Cortex of kidney (tissue), 1 donor: ENCODE results near the gene ITPK1.

Experiments used
- DNase-seq: peaks from one replicate; lab custom pipeline; 2025; lab: John Stamatoyannopoulos, UW

ITPK1 gene

DNA sequence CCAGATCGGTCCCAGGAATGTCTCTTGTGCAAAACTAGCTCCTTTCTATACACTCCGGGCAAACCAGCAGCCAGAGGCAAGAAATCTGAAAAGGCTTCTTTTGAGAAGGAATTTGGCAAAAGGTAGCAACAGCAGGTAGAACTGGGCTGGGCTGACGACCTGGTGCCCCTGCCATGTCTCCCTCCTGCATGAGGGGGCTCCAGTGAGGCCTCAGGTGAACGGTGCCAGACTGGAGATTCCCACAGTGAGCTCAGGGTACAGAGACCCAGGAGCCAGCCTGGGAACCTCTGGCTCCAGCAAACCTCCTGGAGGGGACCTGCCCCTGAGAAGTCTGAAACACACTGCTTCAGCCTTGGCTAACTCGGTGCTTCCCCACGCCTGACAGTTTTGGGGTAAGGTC, 10.8 kb downstream of the ITPK1 start:
- no peak for DNase-seq

DNA sequence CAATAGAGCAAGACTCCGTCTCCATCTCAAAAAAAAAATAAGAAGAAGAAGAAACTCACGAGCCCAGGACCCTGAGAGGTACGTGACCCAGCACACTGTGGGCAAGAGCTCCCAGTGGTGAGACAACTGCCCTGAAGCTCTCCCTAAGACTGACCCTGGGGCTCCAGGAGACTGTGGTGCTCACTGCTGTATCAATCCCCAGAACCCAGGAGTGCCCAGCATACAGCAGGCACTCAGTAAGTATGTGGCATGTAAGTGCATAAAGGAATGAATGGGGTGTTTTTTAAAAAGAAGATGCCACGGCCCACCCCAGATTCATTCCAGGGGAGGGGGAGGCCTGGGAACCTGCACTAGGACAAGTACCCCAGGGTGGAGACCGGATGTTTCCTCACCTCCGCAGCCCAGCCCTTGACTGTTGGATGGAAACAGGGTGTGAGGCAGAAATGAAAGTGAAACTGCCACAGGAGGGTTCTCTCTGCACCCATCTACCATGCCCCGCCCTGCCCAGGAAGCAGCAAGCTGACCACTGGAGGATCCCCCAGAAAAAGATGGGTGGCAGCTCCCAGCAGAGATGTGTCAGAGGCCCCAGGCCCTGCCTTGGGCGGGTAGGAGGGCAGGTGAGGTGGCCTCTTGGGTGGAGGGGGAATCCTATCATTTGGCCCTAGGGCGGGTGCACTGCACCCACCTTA, 12.2 kb downstream of the ITPK1 start:
- DNase-seq, result no peak

DNA sequence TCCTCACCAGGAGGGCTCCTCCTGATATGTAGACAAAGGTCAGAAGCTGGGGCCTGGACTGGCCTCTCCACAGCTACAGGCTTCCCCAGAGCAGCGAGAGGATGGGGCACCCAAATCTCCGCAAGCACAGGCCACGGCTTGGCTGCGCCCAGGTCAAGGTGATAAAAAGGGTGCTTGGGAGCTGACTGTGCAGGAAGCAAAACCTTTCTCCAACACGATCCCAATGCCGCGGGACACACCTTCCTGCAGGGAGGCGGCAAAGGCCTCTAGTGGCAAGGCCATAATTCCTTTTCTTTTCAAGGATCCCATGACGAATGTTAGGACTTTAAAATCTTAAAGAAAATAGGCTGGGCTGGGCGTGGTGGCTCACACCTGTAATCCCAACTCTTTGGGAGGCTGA, 13.6 kb downstream of the ITPK1 start:
- no peak for DNase-seq

DNA sequence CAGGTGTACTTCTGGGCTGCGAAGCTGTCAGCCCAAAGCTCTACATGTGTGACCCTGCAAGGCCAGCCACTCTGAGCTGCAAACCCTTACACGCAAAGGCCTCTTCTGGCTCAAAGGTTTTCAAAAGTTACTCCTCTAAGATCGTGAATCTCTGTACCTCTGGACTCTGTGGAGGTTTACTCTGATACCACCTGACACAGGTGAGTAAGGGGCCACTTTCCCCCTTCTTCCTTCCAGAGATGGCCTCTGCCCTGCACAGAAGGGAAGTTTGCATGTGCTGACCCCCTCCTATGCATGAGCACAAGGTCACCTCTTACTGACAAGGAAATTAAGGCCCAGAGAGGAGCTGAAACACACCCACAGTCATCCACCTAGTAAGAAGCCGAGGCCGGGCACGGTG, 14.5 kb downstream of the ITPK1 start:
- no peak for DNase-seq

DNA sequence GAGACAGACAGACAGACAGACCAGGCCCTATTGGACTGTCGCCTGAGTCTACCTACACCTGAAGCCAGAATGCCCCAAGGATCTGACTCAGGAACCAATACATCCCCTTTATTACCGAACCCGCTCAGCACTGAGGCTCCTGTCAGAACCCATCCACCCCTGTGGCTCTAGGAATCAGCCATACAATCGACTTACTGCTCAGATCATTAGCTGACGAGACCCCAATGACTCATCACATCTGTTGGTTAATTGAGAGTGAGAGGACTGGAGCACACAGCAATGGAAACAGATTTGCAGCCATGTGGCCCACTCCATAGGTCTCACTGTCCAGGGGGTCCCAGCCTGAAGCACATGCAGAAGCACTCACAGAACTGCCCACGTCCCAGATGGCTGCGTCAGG, 15.2 kb downstream of the ITPK1 start:
- DNase-seq, result no peak

DNA sequence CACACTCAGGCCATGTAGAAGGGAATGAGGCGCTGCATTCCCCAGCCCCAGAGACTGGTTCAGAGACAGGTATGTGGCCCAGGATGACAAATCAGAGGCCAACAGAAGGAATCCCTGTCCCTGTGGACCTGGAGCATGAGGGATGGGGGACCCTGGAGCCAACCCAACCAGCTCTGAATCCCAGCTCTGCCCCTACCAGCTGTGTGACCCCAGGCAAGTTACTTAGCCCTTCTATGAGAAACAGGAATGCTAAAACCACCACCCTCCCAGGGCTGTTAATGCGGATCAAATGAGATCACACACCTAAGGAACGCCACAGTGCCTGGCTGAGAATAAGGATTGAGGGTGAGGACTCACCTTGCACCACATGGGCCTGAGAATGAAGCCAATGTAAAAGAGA, 15.6 kb downstream of the ITPK1 start:
- no peak for DNase-seq

DNA sequence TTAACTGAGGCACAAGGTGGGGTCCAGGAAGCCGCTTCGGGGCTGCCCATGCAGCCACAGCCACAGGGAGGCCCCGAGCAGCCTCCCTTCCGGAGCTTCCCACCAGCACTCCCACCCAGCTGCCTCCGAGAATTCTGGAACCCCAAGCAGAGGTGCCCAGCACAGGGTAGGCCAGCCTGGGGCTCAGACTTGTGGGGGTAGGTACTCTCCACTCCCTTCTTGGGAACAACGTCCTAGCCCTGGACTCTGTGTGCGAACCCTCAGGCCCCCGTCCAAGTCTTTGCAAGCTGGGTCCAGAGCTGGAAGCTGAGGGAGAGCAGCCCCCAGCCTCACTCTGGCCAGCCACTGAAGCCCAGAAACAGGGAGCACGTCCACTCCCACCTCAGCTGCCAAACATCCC, 16.1 kb downstream of the ITPK1 start:
- DNase-seq, result no peak

DNA sequence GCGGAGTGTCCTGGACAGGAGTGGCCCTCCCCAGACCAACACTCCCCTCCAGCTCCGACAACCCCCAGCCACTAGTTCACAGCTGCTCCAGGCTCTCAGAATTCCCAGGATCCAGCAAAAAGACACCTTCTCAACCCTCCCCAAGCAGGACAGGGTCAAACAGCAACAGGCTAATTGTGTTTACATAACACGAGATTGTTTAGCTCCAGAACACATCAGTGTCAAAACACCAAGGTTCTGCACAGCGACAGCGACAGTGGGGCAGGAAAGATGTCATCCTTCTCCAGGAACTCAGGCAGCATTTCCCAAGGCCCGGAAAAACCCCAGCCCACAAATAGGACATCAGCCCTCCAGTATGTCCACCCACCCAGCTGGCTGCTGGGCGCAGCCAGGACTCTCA, 16.5 kb downstream of the ITPK1 start:
- no peak for DNase-seq

DNA sequence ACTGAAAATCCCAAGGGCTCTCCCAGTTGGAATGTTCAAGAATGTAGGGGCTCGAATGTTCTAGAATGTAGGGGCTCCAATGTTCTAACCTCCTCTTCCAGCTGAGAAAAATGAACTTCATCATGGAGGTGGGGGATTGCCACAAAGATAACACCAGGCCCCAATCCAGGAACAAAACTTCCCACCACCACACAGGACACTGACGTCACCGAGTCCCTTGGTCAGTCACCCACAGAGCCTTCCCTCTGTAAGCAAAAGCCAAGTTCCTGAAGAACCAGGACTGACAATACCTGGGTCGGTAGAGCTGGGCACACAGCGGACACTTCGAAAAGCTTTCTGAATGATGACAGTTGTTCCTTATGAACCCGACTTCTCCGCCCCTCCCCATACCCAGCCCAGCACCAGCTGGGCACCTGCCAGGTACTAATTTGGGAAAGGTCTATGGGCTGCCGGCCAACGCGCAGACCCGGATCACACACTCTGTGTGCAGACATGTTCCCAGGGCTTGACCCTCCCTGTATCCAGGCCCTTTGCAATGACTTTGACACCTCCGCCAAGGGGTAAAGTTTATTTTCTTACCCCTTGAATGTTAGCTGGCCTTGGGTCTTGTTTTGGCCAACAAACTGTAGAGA, 18.9 kb downstream of the ITPK1 start:
- DNase-seq, result no peak

DNA sequence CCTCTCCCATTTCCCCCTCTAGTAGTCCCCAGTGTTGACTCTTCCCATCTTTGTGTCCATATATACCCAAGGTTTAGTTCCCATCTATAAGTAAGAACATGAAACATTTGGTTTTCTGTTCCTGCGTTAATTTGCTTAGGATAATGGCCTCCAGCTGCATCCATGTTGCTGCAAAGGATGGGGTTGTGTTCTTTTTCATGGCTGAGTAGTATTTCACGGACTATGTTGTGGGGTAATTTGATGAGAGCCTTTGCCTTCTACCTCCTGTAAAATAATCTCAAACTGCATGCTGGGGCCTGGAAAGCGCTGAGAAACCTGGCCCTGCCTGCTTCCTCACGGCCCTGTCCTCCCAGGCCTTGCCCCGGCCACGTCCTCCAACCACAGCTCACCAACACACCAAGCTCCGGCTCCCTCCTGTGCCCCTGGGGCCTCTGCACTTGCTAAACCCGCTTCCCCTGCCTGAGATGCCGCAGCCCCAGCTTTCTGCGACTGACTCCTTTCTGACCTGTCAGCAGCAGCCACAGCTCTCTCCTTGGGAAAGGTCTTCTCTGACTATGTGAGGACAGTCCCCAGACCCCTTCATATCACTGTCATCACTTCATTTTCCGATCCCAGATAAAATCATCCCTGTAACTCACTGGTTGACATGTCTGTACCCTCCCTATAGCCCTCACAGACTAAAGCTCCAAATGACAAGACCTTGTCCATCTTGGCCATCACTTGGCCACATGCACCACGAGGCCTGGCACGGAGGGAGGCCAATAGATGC, 19.8 kb downstream of the ITPK1 start:
- no peak for DNase-seq

DNA sequence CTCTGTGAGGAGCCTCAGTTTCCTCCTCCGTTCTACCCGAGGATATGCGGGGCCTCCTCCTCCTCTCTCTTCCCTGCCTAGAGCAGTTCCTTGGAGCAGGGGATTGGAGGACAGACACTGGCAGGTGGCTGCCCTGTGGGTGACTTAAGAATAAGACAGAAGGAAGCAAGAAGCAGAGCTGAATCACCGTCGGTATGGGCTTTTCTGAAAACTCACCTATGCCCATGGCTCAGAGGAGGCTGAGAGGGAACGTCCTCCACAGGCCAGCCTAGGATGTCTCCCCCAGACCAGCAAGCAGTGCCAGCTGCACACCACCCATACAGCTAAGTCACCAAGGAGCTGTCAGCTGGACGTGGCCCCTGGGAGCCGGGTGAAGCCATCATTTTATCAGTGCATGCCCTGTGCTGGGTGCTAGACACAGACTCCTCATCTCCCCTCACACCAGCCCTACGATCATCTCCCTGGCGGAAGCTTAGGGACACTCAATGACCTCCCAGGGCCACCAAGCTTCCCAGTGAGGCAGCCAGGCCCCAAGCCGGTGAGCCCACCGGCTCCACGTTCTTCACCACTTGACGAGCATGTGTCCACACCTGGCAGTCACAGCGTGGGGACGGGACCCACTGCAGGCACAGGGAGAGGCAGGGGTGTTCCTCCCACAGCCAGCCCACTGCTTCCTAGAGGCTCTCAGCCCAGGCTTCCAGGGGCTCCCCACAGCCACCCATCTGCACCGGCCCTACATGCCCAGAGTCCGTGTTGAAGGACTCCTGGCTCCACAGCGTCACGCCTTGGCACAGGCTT, 21.4 kb downstream of the ITPK1 start:
- DNase-seq, result no peak

DNA sequence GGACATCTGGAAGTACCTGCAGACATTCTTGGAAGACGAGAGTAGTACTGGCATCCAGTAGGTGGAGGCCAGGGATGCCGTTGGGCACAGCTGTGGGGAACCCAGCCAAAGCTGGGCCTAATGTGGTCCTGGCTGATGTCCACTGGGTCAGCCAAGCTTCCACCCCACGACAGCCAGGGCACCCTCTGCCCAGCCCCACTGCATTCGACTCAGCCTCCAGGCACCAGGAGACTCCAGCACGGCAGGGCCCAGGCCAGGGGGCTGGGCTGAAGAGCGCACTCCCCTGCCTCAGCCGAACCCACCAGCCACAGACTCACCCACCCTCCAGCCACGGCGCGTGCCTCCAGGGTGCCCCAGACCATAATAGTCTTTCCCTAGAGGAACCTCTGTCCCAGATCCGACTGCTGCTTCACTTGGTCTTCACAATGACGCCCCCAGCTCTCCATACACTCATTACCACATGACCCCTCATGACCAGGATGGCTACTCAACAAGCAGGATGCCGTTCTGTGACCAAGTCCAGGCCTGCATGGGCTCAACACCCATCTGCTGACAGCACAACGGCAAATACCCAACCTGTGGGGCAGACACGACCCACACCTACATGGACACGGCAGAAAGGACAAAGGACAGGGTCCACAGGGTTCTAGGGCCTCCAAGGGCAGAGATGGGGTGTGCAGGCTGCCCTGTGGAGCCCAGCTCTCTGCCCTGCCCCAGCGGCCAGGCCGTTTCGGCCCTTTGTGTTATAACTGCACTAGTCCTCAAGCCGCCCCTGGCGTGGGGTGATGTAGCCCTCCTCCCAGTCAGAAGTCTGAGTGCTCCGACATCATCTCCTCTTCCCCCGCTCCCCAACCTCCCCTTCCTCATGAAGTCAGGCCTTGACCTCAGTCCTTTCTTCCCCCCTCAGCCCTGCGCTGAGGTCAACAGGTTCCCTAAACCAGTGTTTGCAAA, 22.8 kb downstream of the ITPK1 start:
- no peak for DNase-seq

DNA sequence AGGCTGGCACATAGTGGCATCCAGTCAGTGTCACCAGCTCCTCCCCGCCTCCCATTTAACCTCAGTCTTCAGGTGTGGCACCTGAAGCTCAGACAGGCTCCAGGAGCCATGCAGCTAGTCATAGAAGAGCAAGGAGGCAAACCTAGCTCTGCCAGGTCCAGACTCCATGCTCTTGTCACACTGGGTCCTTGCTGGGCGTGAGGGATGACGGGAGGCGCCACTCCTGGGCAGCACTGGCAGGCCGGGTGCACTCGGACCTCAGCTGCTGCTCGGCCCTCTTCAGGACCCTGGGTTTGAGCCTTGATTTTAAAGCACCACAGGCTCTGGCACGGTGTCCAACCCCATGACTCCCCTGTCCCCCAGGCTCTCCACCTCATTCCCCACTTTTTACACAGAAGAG, 24.1 kb downstream of the ITPK1 start:
- no peak for DNase-seq

DNA sequence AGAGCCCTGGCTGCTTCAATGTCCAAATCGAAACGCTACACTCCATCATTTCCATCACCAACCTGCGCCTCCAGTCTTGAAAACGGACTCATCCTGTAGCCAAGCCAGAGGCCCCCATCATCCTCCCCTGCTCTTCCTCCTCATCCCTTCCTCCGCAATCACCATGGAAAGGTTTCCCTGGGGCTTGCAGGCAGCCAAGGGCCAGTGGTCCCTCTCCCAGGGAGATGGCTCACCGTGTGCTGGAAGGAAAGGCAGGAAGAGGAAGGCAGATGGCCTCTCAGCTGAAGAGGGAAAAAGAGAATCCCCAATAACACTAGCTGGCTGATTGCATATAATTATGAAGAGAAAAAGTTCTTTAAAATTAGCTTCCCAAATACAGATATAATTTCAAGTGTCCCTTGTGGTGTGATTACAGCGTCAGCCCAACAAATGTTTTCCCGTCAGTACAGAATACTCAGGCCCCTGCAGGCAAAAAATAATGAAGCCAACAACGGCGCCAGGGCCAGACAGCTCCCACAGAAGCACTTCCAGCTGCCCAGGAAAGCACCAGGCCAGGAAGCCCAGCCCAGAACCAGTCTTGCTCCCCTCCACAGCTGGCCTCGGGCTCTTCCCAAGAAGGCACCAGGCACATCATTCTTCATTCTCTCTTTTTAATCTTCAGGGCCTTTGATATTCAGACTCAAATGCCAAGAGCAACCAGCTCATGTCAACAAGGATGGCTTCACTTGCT, 24.7 kb downstream of the ITPK1 start:
- no peak for DNase-seq

DNA sequence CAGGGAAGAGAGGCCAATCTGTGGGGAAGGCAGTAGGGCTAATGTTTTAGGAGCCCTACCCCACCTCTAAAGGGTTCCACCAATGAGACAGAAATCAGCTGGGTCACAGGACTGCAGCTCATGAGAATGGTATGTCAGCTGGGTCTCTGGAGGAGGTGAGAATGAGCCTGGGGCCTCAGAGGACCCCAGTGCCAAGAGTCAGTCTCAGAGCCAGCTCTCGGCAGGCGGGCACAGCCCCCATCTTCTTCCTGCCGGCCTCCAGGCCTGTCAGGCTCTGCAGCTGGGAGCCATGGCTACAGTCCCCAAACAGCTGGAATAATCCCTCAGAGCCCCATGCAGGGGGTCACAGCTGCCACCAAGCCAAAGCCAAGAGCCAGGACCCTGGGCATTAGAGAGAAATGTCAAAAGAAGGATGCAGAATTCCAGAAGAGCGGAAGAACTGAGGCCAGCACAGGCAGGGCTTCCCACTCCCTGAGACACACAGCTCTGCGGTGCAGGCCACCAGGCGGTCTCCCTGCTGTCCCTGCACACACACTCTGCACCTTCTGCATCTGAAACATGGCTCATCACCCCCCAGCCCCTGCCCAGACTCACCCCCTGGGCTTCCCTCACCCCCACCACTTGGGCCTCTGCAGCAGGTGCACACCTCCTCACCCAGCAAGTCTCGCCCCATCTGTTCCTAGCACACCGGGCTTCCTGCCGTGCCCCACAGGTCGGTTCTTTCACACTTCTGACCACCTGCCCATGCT, 26.0 kb downstream of the ITPK1 start:
- DNase-seq, result no peak

DNA sequence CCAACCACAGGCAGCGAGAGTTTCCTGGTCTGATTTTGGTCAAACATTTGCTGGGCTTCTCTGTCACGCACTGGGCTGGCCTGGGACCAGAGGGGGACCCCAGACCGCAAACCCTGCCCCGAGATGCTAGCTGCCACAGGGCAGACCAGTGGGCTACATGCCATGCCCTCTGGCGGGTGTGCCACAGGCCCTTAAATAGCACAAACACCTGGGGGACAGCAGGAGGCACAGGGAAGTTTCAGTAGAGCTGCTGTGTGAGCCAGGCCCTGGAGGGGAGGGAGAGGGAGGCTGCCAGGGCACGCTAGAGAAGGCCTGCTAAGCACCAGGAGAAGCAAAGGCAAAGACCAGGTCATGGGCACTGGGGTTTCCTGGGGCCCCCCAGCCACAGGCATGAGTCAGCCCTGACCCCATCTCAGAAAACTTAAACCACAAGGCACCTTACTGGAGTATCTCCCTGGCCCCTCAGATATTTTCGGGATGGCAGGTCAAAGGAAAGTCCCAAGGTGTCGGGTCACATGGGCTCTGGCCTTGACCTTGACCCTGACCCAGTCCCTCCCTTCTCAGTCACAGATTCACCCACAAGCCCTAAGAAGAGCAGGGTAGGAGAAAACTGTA, 29.2 kb downstream of the ITPK1 start:
- DNase-seq, result no peak

DNA sequence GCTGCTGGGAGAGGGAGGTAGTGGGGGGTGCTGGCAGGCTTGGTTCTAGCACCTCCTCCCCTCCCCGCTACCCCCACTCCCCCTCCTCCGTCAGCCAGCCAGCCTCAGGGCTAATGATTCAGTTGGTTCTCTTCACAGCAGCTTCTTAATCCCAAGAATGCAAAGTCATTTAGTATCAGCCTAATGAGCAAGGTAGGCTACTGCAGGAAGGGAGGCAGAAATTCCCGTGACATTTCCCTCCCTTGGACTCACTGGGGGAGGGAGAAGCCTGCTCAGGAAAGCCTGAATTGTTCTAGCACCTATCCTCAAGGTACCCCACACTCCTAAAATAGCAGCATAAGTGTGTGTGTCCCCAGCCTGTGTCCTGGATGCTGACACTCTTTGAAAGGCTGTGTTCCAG, 29.8 kb downstream of the ITPK1 start:
- no peak for DNase-seq

DNA sequence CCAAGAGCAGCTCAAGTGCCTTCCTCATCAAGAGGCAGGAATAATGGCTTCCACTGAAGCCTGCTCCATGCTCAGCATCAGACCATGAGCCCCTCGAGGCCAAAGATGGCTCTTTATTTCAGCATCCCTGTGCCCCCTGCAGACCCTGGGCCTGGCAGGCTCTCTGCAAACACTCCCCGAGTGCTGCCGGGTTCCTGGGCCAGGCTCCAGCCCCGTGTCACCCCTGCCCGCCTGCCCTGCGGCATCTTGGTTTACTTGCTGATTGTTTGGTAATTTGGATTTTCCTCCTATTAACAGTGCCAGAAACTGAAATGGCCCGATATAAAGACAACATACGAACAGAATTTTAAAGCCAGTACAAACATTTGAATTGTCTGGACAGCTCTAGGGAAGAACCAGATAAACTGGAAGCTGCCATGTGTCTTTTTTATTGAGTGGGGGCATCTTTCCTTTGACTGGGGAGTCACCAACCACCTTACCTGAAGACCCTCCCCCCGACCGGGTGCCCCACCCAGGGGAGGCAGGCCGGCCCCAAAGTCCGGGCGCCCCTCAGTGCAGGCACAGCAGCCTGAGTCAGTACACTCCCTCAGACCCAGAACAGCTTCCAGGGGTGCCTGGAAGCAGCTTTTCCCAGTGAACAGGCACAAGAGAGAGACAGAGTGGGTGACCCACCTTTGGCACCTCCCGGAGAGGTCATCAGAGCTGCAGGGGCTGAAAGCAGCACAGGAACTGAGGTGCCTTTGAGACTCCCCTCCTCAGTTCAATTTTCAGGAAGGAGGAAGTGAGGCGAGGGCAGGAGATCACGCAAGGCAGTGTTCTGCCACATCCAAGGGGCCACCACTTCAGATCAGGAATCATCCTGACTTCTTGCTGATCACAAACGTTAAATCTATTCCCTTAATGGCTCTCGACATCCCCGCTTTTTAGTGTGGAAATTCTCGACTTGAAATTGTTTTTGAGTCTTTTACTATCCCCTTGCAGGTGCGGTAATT, 30.6 kb downstream of the ITPK1 start:
- DNase-seq, result no peak
